ENCODE measurements around the gene GPN3.

GRCh38 chr12:110403146-110403975, 64.7 kb downstream of the GPN3 start, which contains the start of gene ANAPC7:
- TF ChIP-seq CTCF (IDR thresholded peaks at IDR 0.05 in 8 of 11, conservative IDR thresholded peaks at IDR 0.05 in 3 of 11) = peak in 1 of 11 experiments; percentile 16
- TF ChIP-seq POLR2A (IDR thresholded peaks at IDR 0.05) = no peak

All from spleen (tissue), 7 donors.